GM19240 (cell line): ENCODE measurements around the gene HMGCS2.
"Not testable (repeated sequence)": the region's sequence is repeated elsewhere in the genome, so short reads cannot be mapped to it uniquely, and the experiment has no call there.

Experiments
- DNase-seq: peaks from one replicate; pipeline ENCODE4 v3.0.0; 2011; ENCODE audit warnings: low spot score; ENCODE audit not compliant: insufficient read length

HMGCS2 gene

DNA sequence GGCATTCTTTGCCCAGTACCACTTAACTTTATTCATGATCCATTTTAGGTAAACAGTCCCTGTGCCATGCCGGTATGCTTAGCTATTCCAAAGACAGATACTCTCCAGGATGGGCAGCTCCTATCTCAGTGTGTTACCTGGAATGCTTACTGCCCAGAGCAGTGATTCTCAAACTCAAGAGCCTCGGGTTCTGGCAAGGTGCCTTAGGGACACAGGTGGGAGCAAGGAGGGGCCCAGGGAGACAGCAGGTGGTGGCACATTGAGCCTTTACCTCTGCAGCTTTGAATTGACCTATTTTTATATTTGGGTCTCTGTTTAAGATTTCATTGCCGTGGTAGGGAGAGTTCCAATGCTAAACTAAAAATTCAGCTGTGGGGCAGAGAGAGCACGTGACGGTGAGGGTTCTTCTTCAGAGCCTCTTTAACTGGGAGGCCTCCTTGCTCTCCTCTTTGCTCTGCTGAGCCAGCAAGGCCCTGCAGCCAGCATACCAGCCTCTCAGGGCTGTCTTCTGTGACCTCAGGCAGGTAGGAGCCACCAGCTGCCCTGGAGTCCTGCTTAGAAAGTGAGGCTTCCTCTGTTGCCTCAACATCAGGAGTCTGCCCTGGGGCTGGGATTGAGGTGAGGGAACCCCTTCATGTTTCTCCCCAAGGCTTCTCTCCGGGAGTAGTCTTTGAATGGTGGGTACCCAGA, 36.8 kb downstream of the HMGCS2 start:
- DNase-seq = no peak

- no peak for DNase-seq
Measured at GRCh38 chr1:119731060-119731459, 37.6 kb downstream of the HMGCS2 start.

DNA sequence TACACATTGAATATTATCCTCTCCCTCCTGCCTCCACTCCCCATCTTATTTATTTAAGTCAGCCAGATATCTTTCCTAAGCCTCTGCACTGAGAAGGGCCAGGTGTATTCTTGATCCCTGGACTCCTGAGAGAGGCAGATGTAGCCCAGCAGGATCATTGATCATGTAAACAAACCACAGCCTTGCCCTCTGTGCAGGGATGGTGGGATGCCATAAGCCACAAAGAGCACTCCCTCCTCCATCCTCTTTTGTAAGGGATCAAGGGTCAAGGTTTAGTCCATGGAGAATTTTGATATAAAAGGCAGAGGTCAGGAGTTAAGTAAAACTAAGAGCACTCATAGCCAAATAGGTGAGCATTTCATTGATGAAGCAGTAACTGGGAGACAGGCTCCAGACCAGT, 39.7 kb downstream of the HMGCS2 start:
- no peak for DNase-seq

DNA sequence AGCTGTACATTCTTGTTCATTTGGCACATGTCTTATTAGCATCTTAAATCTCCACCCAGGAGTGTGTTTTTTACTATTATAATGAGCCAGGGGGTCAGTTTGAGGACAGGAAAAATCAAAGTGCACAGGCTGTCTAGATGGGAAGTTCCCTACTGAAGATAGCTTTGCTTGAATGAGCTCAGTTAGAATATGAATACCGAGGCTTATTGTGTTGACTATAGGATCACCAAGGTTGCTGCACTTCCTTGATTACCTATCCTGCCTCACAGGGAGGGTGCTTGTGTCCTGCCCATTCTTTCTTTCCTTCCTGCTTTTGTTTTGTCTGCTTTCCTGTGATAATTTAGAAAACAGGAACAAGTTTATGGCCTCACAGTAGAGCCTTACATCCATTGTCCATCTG, 40.7 kb downstream of the HMGCS2 start:
- DNase-seq = no peak

DNA sequence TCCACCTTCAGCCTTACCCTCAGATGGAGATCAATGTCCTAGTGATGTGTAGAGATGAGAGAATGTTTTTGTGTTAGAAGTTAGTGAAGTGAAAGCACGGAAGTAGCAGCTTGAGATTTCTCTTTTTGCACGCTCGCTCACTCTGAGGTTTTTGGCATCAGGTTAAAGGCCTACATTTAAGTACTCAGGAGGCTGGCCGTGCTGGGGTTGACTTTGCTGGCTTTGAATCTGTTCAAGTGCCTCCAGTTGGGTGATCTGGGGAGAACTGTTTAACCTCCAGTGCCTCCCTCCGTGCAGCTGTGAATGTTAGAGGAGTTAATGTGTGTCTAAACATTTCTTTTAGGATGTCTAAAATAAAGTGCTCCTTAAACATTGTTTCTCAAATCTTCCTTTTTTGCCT, 43.1 kb downstream of the HMGCS2 start:
- no peak for DNase-seq

DNA sequence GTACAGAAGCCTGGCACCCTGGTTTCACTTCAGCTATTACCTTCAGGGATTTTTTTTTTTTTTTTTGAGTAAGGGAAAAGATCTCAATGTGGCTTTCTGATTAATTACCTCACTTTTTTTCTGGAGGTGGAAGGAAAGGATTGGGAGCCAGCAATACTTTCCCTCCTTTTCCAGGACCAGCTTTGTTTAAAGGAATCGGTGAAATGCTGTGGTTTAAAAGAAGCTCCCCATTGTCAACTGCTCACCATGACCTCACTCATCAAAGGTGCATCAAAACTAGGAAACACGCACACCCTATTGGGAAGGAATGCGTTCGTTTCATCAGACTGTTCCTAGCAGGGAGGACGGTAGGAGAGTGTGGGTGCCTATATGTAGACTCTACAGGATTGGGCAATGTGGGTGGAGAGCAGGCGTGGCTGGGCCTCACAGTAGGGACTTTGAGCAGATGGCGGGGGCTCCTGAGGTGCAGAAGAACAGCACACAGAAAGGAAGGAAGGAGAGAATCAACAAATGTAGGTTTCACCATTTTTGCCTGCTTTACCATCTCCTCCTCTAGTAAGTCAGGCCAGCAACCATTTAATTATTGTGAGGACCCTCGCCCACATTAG, 44.0 kb downstream of the HMGCS2 start:
- DNase-seq = no peak

GRCh38 chr1:119721896-119722295, 46.8 kb downstream of the HMGCS2 start:
- DNase-seq = no peak

DNA sequence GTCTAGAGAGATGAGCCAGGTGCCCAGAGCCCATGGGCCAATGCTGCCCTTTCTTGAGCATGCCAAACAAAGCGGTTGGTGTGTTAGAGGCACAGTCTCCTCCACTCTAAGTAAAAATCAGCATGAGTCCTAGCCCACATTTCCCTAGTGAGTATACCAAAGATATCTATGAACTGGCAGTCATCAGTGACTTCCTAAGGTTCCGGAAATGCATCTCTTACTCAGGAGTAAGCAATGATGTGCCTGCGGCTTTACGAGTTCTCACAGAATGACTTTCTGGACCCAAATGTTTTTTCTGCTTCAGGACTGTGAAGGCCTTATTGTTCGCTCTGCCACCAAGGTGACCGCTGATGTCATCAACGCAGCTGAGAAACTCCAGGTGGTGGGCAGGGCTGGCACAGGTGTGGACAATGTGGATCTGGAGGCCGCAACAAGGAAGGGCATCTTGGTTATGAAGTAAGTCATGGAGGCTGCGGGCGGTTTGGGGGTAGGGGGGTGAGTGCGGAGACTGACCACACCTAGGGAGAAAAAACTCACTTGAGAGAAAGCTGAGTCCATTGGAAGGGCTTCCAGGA, 47.8 kb downstream of the HMGCS2 start:
- no peak for DNase-seq

- no peak for DNase-seq
Measured at GRCh38 chr1:119718972-119719371, 49.7 kb downstream of the HMGCS2 start.

DNA sequence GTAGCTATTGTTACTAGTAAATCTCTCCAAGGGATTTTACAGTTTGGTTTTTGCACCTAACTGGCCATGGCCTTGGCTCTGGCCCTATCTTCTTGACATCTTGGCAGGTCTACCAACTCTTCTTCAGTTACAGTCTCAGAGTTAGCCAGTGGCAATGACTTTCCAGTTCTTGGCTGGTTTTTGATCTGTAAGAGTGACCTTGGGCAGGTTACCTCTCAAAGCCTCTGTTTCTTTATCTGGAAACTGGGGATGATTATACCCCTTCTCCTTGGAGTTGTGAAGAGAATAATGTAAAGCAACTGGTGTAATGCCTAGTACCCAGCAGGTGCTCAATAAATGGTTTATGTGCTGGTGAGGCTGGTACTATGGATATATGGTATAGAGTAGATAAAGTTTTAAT, 50.3 kb downstream of the HMGCS2 start:
- DNase-seq = no peak

DNA sequence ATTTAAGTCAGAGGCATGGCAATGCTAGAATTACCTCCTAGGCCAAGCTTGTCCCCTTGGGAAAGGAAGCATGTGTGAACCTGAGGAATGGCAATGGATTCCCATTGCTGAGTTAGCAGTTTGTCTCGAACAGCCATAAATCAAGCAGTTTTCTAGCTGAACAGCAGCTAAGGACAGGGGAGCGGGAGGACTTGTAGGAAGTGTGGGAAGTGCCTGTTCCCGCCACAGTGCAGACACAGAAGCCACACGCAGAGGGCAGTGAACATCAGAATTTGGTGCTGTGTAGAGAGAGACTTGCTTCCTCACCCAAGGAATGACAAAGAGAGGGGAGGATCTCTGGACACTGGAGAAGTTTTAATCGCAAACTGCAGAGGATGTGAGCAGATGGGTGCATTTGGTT, 53.2 kb downstream of the HMGCS2 start:
- no peak for DNase-seq

DNA sequence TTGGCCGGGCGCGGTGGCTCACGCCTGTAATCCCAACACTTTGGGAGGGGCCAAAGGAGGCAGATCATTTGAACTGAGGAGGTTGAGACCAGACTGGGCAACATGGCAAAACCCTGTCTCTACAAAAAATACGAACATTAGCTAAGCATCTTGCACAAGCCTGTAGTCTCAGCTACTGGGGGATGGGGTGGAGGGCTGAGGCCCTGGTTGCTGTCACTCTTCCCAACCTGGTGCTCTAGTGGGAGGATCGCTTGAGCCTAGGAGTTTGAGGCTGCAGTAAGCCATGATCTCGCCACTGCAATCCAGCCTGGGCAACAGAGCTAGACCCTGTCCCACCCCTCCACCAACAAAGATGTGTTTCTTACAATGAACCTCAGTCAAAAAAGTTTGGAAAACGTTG, 54.1 kb downstream of the HMGCS2 start:
- no peak for DNase-seq

DNA sequence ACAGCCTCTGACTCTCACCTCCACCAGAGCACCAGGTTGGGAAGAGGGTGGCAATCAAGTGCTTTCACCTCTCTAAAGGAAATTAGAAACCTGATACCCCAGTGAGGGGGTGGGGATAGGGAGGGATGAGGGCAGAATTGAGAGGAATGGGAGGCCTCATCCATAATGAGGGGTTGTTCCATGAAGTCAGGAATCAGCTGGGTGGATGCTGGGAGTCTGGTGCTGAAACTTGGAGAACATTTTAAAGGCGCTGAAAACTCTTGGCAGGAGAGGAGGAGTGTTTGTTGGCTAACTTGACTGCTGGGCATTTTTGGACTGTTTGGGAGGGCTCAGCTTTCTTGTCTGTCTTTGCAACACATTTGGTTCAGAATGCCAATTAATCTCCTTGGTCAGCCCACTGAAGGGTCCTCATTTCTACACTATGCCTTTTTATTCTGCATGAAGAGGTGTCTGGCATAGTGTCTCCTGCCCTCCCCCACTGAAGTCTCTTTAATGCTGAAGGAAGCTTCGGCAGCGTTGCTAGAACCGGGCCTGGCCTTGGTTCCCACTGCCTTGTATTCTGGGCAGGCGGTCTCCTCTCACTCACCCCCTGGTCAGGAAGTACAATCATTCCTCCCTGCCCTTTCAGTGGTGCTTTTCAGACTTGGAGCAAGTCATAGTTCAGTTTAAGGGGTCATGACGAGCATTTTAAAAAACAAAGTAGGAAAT, 54.8 kb downstream of the HMGCS2 start:
- DNase-seq = no peak

GRCh38 chr1:119713039-119713748, 55.5 kb downstream of the HMGCS2 start:
- DNase-seq = no peak

GRCh38 chr1:119712342-119713038, 56.2 kb downstream of the HMGCS2 start:
- no peak for DNase-seq

- DNase-seq = peak; percentile 64
Measured at GRCh38 chr1:119711804-119712341, 56.8 kb downstream of the HMGCS2 start, which contains the start of gene PHGDH. PHGDH (plus strand) TSS chr1:119711934; CDS start chr1:119712023, 89 bp downstream.

GRCh38 chr1:119711356-119711803, 57.3 kb downstream of the HMGCS2 start:
- not testable (repeated sequence) for DNase-seq

GRCh38 chr1:119706599-119706998, 62.1 kb downstream of the HMGCS2 start:
- DNase-seq = not testable (repeated sequence)

- no peak for DNase-seq
Measured at GRCh38 chr1:119703666-119704450, 64.8 kb downstream of the HMGCS2 start.

GRCh38 chr1:119702384-119702783, 66.3 kb downstream of the HMGCS2 start:
- DNase-seq = no peak
